OCI-LY7 (cell line): Measurements from ENCODE around the gene GPR137B. TPM values are rescaled to one million over a fixed set of nuclear protein-coding genes. Genes with fewer than 3 reads are reported as not detected.

Source experiments
- BruUV-seq: library from RNA; stranded (reverse); fragments of 400-500 nt; replicated peaks from 2 replicates; lab custom pipeline; 2021; lab: Mats Ljungman, UMichigan
- CTCF ChIA-PET: fragments of 300-600 bp; sonication (Branson Sonifier 250); formaldehyde crosslinking; loops from one replicate; lab custom pipeline; 2022; ENCODE audit warnings: antibody characterized with exemption; ENCODE audit not compliant: unreplicated experiment; lab: Charles Lee
- POLR2A ChIA-PET: fragments of 300-600 bp; sonication (Branson Sonifier 250); formaldehyde crosslinking; loops from one replicate; lab custom pipeline; 2022; ENCODE audit warnings: antibody characterized with exemption; lab: Charles Lee
- DNase-seq: peaks from one replicate; pipeline ENCODE4 v3.0.0-alpha.2; 2015; ENCODE audit warnings: low spot score
- H2AFZ ChIP-seq: fragments of 200-600 bp; sonication (generic), shearing (Covaris generic); 2 replicates; pipeline ENCODE4 v1.6.1; 2014; ENCODE audit warnings: mild to moderate bottlenecking, antibody characterized with exemption, low read length, moderate library complexity
- H3K27ac ChIP-seq: fragments of 200-600 bp; sonication (generic); 2 replicates; pipeline ENCODE4 v1.5.1; 2014; ENCODE audit warnings: mixed run types, low read depth, mild to moderate bottlenecking, moderate library complexity, low read length, inconsistent platforms; ENCODE audit not compliant: poor library complexity, severe bottlenecking
- H3K36me3 ChIP-seq: fragments of 200-600 bp; sonication (generic); 2 replicates; pipeline ENCODE4 v1.6.1; 2014; ENCODE audit warnings: mild to moderate bottlenecking, antibody characterized with exemption, low read length, moderate library complexity, mixed read lengths; ENCODE audit not compliant: insufficient read depth
- H3K4me1 ChIP-seq: fragments of 200-600 bp; sonication (generic); 2 replicates; pipeline ENCODE4 v1.5.1; 2014; ENCODE audit warnings: mild to moderate bottlenecking, low read length; ENCODE audit not compliant: insufficient read depth, poor library complexity, severe bottlenecking
- H3K4me2 ChIP-seq: fragments of 200-600 bp; sonication (generic); 2 replicates; pipeline ENCODE4 v1.6.1; 2014; ENCODE audit warnings: mild to moderate bottlenecking, low read length
- H3K4me3 ChIP-seq: fragments of 200-600 bp; sonication (generic); 2 replicates; pipeline ENCODE4 v1.5.1; 2014; ENCODE audit warnings: mild to moderate bottlenecking, low read depth, low read length; ENCODE audit not compliant: poor library complexity, severe bottlenecking
- H3K79me2 ChIP-seq: fragments of 200-600 bp; sonication (generic); 2 replicates; pipeline ENCODE4 v1.6.1; 2016; ENCODE audit warnings: low read depth, mild to moderate bottlenecking, low read length, moderate library complexity, mixed read lengths; ENCODE audit not compliant: insufficient read depth
- H3K9me2 ChIP-seq: fragments of 200-600 bp; sonication (generic); 2 replicates; pipeline ENCODE4 v1.6.1; 2016; ENCODE audit warnings: mild to moderate bottlenecking, low read length, mixed read lengths; ENCODE audit not compliant: insufficient read depth
- H3K9me3 ChIP-seq: fragments of 200-600 bp; sonication (generic); 2 replicates; pipeline ENCODE4 v1.6.1; 2014; ENCODE audit warnings: mild to moderate bottlenecking, mixed run types, low read length, mixed read lengths
- H4K20me1 ChIP-seq: fragments of 200-600 bp; sonication (generic); 2 replicates; pipeline ENCODE4 v1.6.1; 2014; ENCODE audit warnings: mild to moderate bottlenecking, antibody characterized with exemption, low read length, moderate library complexity, mixed read lengths; ENCODE audit not compliant: insufficient read depth
- EZH2phosphoT487 ChIP-seq: fragments of 200-600 bp; sonication (generic); IDR thresholded peaks from 2 replicates; pipeline ENCODE4 v1.6.1; 2018; ENCODE audit warnings: low read depth, borderline replicate concordance, mild to moderate bottlenecking, mixed run types, antibody characterized with exemption, low read length, moderate library complexity, mixed read lengths
- intact Hi-C: fragments of 100-400 bp; cut with micrococcal nuclease; formaldehyde crosslinking; loops from one replicate; pipeline ENCODE4 v1.10.0; 2022; ENCODE audit not compliant: unreplicated experiment
- total RNA-seq, 2 experiments: library from RNA; depleted of rRNA in 1 of 2; stranded (reverse); fragments of >200 nt in 1 of 2; shearing (Covaris generic) in 1 of 2; gene quantifications; 2 replicates each; pipeline ENCODE4 v1.2.3, GENCODE V29; 2014 to 2022
- TF ChIP-seq, protein P1 (sequence below): fragments of 200-600 bp; sonication (generic); conservative IDR thresholded peaks from 2 replicates; pipeline ENCODE4 v1.5.1; 2014; ENCODE audit warnings: mild to moderate bottlenecking, antibody characterized with exemption, low read length, moderate library complexity, mixed read lengths

Gene GPR137B
- total RNA-seq, 2 experiments from 2014 or later = 2.8 to 3.1 TPM

DNA sequence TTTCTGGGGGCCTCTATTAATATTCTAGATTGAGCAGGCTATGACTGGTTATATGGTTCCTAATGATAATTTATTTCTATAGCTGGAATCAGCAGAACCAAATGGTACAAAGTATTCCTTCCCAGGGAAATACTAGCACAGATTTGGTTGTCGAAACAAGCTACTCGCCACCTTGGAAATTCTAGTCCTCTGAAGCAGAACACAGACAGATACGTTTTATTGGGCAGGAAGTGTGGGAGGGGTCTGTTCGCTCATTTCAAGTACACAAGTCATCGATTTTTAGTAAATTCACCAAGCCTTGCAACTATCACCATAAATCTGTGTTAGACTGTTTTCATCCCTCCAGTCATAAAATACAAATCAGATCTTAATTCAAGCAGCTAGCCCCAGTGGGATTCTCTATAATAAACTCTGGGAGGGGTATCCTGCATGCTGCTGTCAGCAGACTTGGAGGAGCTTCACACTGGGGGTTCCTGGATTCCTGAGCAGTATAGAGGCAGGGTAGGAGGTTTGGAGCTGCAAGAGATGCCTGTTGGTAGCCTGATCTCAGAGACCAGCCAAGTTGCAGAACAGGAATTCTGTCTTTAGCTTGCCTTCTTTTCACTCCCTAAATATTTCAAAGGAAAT is 9.8 kb upstream of the GPR137B start:
- Histone ChIP-seq H3K9me2 (no peaks in the 10 kb centered on the region), H3K9me3 (no peaks in the 10 kb centered on the region), H3K4me1 (no peaks in the 10 kb centered on the region), H3K36me3 (no peaks in the 10 kb centered on the region), H3K79me2 (no peaks in the 10 kb centered on the region), H2AFZ (no peak overlapping the region), H3K4me3 (no peak overlapping the region), H4K20me1 (no peaks in the 10 kb centered on the region), H3K4me2 (no peak overlapping the region), H3K27ac (no peak overlapping the region)
- TF ChIP-seq, protein P1, sequence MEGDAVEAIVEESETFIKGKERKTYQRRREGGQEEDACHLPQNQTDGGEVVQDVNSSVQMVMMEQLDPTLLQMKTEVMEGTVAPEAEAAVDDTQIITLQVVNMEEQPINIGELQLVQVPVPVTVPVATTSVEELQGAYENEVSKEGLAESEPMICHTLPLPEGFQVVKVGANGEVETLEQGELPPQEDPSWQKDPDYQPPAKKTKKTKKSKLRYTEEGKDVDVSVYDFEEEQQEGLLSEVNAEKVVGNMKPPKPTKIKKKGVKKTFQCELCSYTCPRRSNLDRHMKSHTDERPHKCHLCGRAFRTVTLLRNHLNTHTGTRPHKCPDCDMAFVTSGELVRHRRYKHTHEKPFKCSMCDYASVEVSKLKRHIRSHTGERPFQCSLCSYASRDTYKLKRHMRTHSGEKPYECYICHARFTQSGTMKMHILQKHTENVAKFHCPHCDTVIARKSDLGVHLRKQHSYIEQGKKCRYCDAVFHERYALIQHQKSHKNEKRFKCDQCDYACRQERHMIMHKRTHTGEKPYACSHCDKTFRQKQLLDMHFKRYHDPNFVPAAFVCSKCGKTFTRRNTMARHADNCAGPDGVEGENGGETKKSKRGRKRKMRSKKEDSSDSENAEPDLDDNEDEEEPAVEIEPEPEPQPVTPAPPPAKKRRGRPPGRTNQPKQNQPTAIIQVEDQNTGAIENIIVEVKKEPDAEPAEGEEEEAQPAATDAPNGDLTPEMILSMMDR = no peak
- no peak for TF ChIP-seq EZH2phosphoT487
- no TSS peak for BruUV-seq
- intact Hi-C loops = no loop called here
- POLR2A ChIA-PET = interaction anchor here (0.6 kb wide), 2 partner anchors 80 to 162 kb away, joined by 3 to 7 read pairs; no protein-coding TSS in a partner anchor
- CTCF ChIA-PET = no interaction called here
- DNase-seq = no peak

DNA sequence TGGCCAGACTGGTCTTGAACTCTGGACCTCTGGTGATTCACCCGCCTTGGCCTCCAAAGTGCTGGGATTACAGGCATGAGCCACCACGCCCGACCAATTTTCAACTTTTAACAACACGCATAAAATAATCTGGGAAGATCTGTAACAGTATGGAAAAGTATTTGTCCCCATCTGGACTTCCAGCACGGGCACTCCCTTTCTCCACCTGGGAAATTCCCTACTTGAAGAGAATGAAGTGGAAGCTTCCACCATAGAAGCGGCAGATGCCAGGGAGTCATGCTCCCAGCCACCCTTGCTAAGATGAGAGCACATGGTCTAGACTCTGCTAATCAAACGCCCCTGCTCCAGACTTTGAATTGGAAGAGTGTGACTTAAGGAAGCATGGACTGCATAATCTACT is 9.0 kb upstream of the GPR137B start:
- no peak overlapping the region for H3K27ac ChIP-seq
- BruUV-seq = no TSS peak
- H3K4me1 ChIP-seq = no peaks in the 10 kb centered on the region
- no peak for TF ChIP-seq EZH2phosphoT487
- TF ChIP-seq, protein P1 = no peak
- intact Hi-C loops = no loop called here
- no peaks in the 10 kb centered on the region for H3K36me3 ChIP-seq
- no peak overlapping the region for H3K4me3 ChIP-seq
- H3K9me2 ChIP-seq = no peaks in the 10 kb centered on the region
- H3K9me3 ChIP-seq = no peaks in the 10 kb centered on the region
- no peaks in the 10 kb centered on the region for H3K79me2 ChIP-seq
- H2AFZ ChIP-seq = no peak overlapping the region
- POLR2A ChIA-PET = interaction anchor here (0.6 kb wide), 1 partner anchor 10 kb away, joined by 4 read pairs; no protein-coding TSS in a partner anchor
- H3K4me2 ChIP-seq = no peak overlapping the region
- H4K20me1 ChIP-seq = no peaks in the 10 kb centered on the region
- no peak for DNase-seq
- CTCF ChIA-PET = no interaction called here

DNA sequence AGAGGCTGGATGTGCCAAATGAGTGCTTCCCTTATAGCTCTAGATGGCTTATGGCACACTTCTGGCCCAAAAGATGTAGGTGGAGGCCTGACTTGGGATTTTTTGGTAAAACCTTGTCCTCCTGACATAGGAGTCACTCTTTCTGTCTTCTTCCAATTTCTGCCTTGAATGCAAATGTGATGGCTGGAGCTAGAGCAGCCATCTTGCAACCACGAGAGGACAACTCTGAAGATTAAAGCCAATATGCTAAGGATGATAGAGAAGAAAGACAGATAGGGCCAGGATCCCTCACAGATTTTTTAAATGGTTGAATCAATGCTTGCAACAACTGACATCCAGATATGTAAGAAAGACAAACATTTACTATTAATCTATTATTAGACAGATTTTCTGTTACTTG is 8.5 kb upstream of the GPR137B start:
- no peak overlapping the region for H3K4me3 ChIP-seq
- no peak for DNase-seq
- no peak overlapping the region for H3K27ac ChIP-seq
- ChIA-PET POLR2A (interaction anchor here (0.5 to 0.6 kb wide), 2 partner anchors 10 to 1015 kb away, joined by 3 to 4 read pairs; no protein-coding TSS in a partner anchor), CTCF (no interaction called here)
- intact Hi-C loops = no loop called here
- no peaks in the 10 kb centered on the region for H3K9me3 ChIP-seq
- TF ChIP-seq EZH2phosphoT487 = no peak
- TF ChIP-seq, protein P1 = no peak
- H3K9me2 ChIP-seq = no peaks in the 10 kb centered on the region
- H2AFZ ChIP-seq = no peak overlapping the region
- no peaks in the 10 kb centered on the region for H3K79me2 ChIP-seq
- H3K36me3 ChIP-seq = no peaks in the 10 kb centered on the region
- H4K20me1 ChIP-seq = no peaks in the 10 kb centered on the region
- H3K4me1 ChIP-seq = no peaks in the 10 kb centered on the region
- H3K4me2 ChIP-seq = no peak overlapping the region
- no TSS peak for BruUV-seq
